ENCODE measurements around the gene MAPKAP1.

The MAPKAP1 gene

DNA sequence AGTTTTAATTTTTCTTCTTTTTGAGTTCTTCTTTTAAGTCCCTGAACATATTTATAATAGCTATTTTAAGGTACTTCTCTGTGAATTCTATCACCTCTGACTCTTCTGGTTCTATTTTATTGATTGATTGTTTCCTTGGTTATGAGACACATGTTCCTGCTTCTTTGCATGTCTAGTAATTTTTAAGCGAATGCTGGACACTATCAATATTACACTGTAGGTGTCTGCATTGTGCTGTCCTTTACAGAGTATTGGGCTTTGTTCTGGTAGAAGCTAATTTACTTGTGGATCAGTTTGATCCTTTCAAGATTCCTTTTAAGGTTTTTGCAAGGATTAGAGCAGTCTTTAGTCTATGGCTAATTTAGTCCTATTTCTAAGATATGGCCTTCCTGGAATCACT lies 249.7 kb downstream of the MAPKAP1 start:
- DNase-seq (ENCODE audit: low read depth), result no peak

DNA sequence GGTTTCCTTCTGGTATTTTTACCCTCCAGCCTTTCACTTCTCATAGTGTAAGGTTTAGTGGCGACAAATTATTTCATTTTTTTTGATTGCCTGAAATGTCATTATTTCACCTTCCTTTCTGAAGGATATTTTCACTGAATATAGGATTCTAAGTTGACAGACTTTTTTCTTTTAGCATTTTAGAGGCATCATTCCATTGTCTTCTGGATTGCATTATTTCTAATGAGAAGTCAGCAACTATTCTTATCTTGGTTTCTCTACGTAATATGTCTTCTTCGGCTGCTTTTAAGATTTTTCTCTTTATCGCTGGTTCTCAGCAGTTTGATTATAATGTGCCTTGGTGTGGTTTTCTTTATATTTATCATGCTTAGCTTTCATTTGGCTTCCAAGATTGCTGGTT lies 251.1 kb downstream of the MAPKAP1 start:
- no peak for DNase-seq (ENCODE audit: low read depth)

DNA sequence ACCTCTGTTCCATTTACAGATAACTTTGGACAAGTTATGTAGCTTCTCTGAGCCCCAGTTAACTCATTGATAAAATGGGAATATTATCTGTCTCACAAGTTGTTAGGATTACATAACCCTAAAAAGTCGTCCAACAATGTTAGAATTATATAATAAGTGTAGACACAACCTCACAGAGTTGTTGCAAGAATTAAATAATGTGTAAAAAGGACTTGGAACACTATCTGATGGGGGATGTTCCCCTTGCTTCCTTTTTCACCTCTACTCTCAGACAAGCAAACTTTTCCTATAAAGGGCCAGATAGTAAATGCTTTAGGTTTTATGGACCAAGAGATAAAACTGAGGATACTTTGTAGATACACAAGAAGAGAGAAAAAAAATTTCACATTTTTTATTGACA lies 251.9 kb downstream of the MAPKAP1 start:
- DNase-seq (ENCODE audit: low read depth), result no peak

DNA sequence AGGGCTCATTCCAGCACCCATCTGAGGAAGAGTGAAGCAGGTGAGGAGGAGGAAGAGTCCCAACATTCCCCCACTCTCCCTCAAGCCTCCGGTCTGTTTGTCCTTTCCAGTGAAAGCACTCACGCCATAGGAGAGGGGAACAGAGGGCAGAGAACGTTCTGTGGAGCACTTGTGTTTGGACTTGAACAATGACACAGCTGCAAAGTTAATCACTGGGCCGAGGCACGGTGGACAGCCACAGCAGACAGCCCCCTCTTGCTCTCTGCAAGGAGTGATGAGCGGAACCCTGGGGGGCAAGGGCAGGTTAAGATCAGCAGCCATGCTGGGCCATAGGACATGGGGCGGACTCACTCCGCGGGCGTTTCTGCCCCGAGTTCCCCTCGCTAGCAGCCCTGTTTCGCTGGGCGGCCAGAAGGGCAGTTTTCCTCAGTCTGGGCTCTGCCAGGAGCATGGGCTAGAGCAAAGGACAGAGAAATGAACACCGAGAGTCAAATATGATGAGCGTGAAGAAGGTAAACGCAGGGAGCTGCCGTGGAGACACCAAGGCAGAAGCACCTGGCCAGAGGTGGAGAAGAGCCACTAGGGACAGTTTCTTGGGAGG lies 259.7 kb downstream of the MAPKAP1 start:
- no peak for DNase-seq (ENCODE audit: low read depth)

DNA sequence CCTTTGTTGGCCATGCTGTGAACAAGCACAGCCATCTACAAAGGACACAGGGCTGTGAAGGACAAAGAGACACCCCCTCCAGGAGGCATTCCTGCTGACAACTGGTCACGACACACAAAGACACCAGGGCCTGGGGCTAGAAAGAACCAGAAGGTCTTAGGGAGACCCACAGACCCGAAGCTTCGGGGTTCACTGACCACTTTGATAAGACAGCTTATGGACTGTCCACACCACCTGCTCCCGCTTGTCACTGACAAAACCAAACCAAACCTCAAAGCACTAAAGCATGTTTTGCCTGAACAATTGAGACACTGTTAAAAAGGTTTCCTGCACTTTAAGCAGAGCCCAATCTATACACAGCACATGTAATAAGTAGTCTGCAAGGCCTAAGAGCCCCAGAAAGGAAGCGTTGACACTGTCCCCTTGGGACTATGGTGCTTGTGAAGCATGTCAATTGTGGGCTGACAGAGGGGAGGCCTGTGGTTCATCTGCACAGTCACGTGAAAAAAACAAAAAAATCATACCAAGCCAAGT lies 260.4 kb downstream of the MAPKAP1 start:
- DNase-seq (ENCODE audit: low read depth), result no peak

DNA sequence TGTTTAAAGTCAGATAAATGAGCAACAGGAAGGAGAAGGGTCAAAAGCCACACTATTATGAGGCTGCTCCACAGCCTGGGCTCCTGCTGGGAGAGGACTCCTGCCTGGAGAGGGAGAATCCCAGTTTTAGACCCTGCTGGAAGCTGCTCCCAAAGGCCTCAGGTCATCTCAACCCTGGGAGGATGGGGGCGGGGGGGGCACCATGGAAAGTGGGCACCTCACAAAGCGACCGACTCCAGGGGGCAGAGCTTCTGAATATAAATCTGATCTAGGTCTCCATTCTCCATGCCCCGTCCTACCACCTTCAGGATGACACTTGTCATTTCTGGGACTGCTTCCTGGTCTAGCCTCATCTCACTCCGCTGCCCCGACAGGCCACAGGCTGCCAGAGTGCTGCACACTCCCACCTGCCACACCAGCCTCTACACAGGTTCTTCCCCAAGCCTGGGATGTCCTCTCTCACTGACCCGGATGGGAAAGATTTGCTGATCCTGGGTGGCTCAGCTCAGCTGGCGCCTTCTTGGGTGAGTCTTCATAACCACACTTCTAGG lies 262.0 kb downstream of the MAPKAP1 start:
- no peak for DNase-seq (ENCODE audit: low read depth)

DNA sequence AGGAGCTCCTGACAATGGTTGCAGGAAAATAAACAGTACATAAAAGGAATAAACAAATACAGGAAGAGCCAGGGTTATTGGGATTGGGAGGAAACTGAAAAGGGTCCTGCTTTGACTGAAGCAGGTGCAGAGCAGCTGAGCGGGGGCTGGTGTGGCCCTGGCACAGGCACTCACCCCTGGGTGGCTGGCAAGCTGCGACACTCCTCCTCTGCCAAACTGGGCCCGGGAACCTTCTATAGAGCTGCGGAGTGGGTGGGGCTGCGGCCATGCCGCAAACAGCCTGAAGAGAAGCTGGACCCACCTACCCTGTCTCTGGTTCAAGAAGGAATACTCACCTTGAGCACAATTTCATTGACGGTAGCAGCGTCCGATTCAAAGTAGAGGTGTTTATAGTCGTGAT lies 262.8 kb downstream of the MAPKAP1 start:
- no peak for DNase-seq (ENCODE audit: low read depth)

DNA sequence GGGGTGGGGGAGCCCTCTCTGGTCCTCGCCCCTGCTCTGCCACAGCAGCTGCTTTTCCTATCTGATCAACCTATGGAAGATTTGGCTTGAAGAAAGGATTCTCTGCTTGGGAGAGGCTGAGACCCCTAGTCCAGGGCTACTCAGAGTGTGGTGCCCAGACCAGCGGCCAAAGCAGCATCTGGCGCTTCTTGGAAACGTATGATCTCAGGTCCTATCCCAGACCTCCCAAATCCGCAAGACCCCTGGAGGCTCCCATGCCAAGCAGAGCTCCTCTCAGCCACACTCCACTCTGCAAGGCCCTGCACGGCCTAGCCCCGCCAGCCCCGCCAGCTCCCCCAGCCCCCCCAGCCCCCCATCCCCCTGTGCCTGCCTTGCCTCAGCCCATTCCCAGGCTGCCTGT lies 263.6 kb downstream of the MAPKAP1 start:
- no peak for DNase-seq (ENCODE audit: low read depth)

DNA sequence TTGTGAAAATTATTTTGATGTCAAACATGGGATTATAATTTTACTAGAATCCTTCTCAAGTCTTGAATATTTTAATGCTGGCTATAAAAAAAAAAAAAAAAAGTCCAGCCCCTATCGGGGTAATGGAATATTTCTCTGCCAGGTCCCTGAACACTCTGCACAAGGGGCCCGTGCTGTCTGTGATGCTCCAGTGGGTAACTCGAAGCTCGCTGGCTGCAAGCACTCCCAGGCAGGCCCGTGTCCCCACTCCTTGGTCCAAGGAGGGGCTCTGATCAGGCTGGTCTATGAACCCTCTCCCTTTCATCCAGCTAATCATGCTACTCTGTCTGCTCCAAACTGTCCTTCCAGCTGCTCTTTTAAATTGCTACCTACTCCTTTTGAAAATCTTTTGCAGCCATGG lies 264.6 kb downstream of the MAPKAP1 start:
- no peak for DNase-seq (ENCODE audit: low read depth)

DNA sequence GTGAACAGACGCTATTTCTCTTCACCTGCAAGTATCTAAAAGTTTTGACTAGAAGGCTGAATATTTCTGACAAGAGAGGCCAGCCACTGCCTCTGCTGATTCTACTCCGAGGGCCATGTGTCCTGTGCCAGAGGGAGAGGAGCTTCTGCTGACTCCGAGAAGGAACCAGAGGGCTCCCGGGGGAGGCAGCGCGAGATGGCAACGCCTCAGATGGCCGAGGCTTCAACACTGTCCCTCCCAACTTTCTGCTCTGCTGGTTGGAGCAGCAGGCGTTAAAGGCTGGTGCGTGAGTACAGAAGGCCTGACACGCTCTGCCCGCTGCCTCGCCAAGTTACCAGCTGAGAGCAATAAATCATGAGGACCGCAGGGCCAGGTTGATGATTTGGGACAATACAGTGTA lies 266.6 kb downstream of the MAPKAP1 start:
- DNase-seq (ENCODE audit: low read depth), result no peak

DNA sequence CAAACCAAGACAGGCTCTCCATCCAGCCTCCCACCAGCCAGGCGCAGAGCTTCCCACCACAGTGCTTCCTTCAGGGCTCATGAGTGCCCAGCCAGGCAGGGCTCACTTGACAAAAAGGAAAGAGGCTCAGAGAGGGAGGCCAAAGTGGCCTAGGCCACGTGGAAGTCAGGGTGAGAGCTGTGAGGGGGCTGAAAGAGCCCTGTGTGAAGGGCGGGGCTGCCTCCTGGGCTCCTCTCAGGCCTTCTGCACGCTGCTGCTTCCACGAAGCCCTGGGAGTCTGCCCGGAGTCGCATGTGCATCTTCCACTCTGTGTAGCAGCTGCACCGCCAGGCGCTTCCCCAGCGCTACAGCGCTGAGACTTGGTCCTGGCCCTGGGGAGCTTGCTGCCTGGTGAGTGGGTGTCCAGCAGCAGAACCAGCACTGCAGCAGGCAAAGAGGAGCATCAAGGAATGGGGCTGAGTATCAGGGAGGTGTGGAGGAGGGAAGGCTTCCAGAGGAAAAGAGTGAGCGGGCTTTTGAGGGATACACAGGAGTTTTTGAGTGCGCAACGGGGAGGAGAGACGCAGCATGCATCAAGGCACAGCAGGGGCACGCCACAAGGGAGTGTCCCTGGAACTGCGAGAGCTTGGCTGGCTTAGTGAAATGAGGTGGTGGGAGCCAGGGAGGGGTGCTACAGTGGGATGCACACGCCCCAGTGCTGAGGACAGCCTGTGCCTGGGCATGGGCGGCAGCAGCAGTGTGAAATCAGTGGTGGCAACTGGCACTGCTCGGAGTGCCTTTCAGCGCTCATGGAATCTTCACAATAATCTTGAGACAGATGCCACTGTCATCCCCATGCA lies 267.4 kb downstream of the MAPKAP1 start:
- DNase-seq (ENCODE audit: low read depth), result no peak

DNA sequence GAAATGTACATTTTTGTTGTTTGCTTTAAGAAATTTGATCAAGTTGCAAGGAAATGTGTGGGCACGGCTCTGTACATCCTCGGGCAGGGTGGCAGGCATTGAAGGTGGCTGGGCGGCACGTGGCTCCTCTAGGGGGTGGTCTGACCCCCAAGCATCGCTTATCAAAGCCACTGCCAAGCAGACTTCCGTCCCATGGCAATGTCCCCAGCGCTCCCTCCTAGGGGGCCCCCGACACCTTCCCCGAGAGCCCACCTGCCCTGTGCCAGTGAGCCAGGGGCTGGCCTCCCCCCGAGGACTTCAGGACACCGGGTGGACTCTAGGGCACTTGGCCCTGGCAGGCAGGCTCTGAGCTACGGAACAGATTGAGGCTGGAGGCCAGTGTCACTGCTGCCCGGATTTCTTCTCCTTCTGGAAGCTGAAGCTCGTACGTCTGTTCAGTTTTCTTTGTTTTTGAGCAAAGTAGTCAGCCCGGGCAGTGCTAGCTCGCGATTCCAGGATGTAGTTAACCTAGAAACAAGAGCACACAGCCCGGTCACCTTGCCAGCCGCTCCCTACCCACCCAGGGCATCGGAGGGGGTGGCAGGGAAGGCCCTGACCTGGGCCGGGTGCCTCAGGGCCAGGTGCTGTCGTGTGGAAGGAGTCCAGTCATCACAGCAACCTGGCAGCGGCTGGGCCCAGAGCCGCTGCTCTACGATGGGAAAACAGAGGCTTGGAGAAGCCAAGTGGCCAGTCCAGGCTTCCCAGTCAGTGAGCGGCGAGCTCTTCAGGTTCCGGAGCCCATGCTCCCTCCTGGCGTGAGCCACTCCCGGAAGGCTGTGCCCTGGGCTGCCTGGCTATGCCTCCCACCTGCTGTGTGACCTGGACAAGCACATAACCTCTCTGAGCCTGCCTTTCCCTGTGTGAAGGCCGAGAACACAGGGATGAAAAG lies 268.2 kb downstream of the MAPKAP1 start:
- no peak for DNase-seq (ENCODE audit: low read depth)

DNA sequence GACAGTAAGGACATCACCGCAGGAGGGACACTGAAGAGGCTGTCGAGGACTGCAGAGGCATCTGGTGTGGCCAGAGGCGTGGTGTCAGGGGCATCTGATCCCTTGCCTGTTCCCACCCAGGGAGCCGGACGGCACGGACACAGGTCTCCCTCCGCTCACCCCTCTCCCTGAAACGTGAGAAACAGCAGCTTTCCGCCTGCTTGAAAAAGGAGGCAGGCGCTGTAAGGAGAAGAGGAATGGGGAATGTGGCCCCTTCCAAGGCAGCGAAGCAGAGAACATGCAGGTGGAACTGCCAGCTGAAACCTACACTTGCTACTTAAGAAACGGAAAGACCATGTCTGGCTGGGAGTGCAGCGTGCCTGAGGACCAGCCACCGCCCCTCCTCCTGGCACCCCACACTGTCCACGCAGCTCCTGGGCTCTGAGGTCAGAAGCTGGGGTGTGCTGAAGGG lies 269.2 kb downstream of the MAPKAP1 start:
- no peak for DNase-seq (ENCODE audit: low read depth)

DNA sequence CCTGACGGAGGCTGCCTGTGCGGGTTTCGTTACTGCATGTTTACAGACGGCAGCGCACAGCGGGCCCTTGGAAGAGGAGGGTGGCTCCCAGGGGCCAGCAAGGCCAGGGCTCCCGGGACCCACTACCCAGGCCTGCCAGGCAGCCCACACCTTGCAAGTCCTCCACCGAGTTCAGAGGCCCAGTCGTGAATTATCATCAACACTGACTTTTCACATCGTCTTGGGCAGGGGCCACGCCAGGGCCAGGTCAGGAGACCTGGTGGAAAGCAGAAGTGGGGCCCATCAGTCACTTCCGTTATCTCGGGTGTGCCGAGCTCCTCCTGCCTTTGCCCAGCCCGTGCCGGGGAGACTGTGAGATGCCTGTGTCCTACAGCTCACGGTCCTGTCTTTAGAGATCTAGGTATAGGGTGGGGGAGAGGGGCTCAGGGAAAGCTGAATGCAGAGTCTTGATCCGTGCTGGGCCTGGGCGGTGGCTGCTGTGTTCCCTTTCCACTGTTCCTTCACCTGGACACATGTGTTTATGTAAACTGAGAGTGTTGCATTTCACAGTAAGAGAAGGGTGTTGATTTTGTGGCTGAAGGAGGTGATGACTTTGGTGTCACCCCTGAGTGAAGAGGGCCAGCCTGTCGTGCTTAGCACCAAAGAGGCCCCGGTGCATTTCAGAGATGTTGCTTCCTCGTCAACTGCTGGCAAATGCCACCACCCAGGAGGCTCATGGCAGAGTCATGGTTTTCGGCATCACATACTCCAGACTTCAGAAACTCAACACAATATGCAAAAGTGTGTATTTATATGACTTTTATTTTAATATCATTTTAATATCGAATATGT lies 270.2 kb downstream of the MAPKAP1 start:
- DNase-seq (ENCODE audit: low read depth), result no peak

DNA sequence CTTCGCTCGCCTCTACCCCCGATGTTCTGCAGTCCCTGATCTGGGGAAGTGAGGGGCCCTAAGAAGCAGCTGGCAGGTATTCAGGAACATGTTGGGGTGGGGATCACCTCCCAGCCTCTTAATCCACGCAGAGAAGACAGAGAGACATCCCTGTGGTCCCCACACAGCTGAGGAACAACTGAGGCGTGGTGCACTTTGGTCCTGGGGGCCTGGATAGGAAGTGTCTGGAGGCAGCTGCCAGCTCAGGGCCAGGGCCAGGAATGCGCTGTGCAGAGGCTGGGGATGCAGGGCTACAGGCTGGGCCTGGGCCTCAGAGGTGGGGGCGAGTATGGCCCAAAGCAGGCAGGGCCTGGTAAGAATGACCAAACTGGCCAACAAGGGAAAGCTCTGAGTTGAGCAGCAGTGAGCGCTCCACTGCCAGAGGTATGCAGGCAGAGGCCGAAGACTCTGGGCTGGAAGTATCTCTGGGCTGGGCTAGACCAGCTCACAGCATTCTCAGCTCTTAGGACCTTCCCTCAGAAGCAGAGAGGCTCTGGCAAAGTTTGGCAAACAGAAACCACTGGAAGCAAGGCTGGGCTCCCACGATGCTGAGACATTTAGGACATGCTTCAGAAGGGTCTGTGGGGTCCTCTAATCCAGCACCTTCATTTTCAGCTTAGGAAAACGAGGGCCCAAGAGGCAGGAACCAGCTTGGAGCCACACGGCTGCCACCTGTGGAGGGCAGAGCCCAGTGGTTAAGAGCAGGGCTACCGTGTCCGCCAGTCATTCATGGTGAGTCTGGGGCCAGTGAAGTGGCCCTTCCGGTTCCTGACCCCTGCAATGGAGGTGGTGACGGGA lies 271.0 kb downstream of the MAPKAP1 start:
- no peak for DNase-seq (ENCODE audit: low read depth)

DNA sequence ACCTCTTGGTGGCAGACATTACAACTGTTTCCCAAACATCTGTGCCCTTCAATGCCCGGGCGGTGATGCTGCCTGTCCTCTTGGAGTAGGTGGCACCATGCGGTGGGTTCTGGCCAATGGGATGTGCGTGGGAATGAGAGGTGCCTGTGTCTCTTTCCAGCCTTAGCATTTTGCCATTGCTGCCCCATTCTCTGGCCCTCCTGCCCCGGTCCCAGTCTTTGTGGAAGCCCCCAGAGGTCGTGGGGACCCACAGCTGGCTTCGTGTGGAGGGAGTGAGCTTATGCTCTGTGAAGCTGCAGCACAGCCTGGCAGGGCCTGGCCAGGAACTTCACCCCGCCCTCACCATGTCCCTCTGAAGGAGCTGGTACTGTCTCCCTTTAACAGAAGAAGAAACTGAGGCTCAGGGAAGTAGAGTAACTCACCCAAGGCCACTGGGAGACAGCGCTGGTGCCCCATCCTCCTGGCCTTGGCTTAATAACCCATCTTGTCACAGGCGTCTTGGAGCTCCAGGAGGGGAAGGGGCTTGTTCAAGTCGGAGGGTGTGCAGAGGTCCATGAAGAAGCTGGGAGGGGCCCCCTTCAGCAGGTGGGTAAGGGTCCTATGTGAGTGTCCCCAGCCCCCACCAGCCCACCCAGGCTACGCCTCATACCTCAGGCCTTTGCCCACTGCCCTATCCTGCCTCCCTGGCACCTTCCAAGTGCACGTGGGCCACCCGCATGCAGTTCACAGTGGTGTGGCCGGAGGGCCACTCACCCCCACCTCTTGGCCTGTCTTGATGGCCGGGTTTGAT lies 271.8 kb downstream of the MAPKAP1 start:
- DNase-seq (ENCODE audit: low read depth), result no peak

DNA sequence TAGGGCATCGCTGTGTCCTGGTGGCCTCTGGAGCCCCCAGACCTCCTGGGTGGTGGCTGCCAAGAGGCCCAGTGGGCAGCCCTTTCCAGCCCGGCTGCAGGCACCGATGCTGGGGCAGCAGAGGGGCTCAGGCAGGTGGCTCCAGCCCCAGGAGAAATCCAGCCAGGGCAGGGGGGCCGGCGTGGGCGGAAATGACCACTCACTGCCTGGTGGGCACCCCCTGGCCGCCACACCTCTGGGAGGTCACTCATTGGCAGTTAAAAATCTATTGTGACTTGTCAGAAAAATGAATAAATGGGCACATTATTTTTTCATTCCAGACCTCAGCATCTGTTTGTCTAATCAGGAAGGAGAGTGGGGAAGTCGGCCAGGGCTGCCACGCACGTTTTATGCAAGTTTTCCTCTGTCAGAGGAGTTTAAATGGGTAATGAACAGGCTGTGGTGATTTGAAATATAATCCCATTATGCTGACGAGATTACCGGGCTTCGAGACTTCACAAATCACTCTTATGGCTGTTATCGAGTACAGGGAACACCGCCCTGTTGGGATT lies 273.5 kb downstream of the MAPKAP1 start:
- DNase-seq (ENCODE audit: low read depth), result no peak

DNA sequence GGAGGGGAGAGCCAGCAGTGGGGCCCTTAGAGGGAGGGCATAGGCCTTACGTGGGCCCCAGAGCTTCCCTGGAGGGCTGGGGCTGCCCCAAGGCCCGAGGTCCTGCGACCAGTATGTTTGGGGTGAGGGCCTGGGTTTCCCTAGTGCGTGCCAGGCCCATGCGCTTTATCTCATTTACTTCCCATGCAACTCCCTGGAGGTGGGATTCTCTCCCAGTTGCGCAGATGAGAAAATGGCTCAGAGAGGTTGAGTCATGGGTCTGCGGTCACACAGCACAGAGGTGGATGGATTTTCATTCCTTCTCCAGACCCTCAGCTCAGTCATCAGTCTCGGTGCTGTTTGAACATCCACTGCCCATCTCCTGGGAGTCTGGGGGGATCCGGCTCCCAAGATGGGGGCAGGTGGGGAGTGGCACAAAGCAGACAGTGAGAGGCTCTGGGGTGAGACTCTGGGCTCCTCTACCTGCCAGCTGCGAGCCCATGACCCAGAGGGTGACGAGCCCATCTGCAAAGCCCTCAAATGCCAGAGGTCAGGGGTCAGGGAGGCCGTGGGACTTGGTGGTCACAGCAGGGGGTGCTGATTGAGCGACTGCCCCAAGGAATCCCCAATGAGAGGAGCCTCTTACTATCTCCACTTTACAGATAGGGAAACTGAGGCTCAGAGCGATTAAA lies 274.2 kb downstream of the MAPKAP1 start:
- no peak for DNase-seq (ENCODE audit: low read depth)

Data from stimulated activated CD8-positive, alpha-beta memory T cell treated with anti-CD3 and anti-CD28 coated beads, Interleukin-12 subunit alpha, Interleukin-12 subunit beta, amount 100 ng/mL, for 4 hours (primary cell).